ENCODE measurements around the gene ZNF407. TPM values are rescaled to one million over a fixed set of nuclear protein-coding genes. Genes with fewer than 3 reads are reported as not detected.

Gene ZNF407
- total RNA-seq, 1 donor from 2014 or later, result 14.2 TPM

DNA sequence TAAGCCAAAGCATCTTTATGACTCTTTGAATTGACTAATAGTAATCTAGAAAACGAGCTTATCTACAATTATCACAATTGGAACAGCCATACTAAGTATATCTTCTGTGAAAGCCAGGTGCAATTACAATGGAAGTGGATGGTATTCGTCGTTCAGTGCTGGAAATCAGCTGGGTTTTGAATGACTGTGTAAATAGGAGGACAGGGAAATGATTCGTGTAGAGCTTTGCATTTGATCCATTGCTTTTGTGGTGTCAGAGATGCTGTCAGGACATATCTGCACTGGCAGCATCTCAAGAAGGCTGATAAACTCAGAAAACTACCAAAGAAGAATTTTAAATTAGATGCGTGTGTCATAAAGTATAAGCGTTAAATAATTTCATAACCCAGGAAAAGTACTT lies 187.1 kb downstream of the ZNF407 start:
- no peaks in the 10 kb centered on the region for H3K9me3 Mint-ChIP-seq (ENCODE audit: unreplicated experiment)
- H3K27ac Mint-ChIP-seq (ENCODE audit: unreplicated experiment), result no peak overlapping the region
- TF ChIP-seq, protein P1, sequence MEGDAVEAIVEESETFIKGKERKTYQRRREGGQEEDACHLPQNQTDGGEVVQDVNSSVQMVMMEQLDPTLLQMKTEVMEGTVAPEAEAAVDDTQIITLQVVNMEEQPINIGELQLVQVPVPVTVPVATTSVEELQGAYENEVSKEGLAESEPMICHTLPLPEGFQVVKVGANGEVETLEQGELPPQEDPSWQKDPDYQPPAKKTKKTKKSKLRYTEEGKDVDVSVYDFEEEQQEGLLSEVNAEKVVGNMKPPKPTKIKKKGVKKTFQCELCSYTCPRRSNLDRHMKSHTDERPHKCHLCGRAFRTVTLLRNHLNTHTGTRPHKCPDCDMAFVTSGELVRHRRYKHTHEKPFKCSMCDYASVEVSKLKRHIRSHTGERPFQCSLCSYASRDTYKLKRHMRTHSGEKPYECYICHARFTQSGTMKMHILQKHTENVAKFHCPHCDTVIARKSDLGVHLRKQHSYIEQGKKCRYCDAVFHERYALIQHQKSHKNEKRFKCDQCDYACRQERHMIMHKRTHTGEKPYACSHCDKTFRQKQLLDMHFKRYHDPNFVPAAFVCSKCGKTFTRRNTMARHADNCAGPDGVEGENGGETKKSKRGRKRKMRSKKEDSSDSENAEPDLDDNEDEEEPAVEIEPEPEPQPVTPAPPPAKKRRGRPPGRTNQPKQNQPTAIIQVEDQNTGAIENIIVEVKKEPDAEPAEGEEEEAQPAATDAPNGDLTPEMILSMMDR (IDR thresholded peaks at IDR 0.05), result no peak
- H3K4me1 Mint-ChIP-seq (ENCODE audit: unreplicated experiment), result no peaks in the 10 kb centered on the region
- H3K27me3 Mint-ChIP-seq (ENCODE audit: unreplicated experiment), result no peaks in the 10 kb centered on the region
- H3K36me3 Mint-ChIP-seq (ENCODE audit: unreplicated experiment), result peaks cover 5% of the 10 kb centered on the region
- H3K4me3 Mint-ChIP-seq (ENCODE audit: unreplicated experiment), result no peak overlapping the region
- DNase-seq (ENCODE audit: extremely low spot score, unreplicated experiment), result no peak

DNA sequence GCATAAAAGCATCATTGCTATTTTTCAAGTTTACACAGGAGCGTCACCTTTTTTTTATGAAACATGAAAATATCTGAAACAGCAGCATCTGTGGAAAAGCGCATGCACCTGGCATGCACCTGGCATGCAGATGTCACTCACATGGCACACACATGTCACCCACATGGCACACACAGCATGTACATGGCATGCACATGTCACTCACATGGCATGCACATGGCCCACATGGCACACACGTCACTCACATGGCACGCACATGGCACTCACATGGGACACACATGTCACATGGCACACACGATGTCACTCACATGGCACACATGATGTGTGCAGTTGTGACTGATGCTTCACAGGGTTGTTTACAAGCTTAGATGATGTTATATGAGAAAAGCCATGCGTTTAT lies 188.0 kb downstream of the ZNF407 start:
- no peaks in the 10 kb centered on the region for H3K9me3 Mint-ChIP-seq (ENCODE audit: unreplicated experiment)
- TF ChIP-seq, protein P1 (IDR thresholded peaks at IDR 0.05), result no peak
- H3K4me3 Mint-ChIP-seq (ENCODE audit: unreplicated experiment), result no peak overlapping the region

DNA sequence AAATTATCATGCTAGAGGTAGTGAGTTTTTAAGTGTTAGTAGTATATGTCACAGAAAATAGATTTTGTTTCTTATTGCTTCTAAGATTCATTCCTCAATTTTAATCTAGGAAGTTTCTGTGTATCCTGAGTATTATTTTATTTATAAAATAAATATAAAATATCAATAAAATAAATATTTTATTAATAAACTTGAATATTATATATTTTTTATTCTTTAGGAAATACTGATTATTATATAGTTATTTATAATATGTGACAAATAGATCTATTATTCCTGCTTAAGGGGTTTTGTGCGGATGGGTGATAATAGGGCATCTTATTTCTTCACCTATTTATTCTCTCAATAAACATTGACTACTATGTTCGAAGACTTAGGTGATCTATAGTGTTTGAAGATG lies 191.0 kb downstream of the ZNF407 start:
- Mint-ChIP-seq H3K27ac (ENCODE audit: unreplicated experiment) (no peak overlapping the region), H3K9me3 (ENCODE audit: unreplicated experiment) (no peaks in the 10 kb centered on the region), H3K27me3 (ENCODE audit: unreplicated experiment) (no peaks in the 10 kb centered on the region), H3K36me3 (ENCODE audit: unreplicated experiment) (peaks cover 10% of the 10 kb centered on the region), H3K4me1 (ENCODE audit: unreplicated experiment) (peaks cover 11% of the 10 kb centered on the region), H3K4me3 (ENCODE audit: unreplicated experiment) (no peak overlapping the region)
- TF ChIP-seq, protein P1 (IDR thresholded peaks at IDR 0.05), result no peak
- DNase-seq (ENCODE audit: extremely low spot score, unreplicated experiment), result no peak

More for the DNA sequence above, 188.0 kb downstream of the ZNF407 start:
- DNase-seq (ENCODE audit: extremely low spot score, unreplicated experiment), result no peak
- Mint-ChIP-seq H3K27me3 (ENCODE audit: unreplicated experiment) (no peaks in the 10 kb centered on the region), H3K36me3 (ENCODE audit: unreplicated experiment) (peaks cover 8% of the 10 kb centered on the region), H3K27ac (ENCODE audit: unreplicated experiment) (no peak overlapping the region), H3K4me1 (ENCODE audit: unreplicated experiment) (no peaks in the 10 kb centered on the region)

DNA sequence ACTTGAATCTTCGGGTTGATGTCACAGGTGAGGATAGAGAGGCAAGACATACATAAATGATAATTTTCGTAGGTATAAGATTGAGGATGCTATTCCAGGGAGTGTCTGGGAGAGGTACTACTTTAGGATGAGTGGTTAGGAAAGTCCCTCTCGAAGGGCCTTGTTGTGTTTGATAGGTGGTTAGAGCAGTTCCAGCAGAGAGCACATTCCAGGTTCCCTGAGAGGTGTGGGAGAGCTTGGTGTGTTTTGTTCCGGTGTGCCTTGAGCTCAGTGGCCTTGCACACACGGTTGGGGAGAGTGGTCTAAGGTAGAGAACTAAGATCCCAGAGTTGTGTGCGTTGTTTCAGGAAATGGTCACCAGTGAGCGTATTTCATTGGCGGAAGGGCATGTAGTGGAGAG lies 191.4 kb downstream of the ZNF407 start:
- TF ChIP-seq, protein P1 (IDR thresholded peaks at IDR 0.05), result no peak
- Mint-ChIP-seq H3K9me3 (ENCODE audit: unreplicated experiment) (no peaks in the 10 kb centered on the region), H3K4me3 (ENCODE audit: unreplicated experiment) (no peak overlapping the region), H3K4me1 (ENCODE audit: unreplicated experiment) (peaks cover 11% of the 10 kb centered on the region), H3K36me3 (ENCODE audit: unreplicated experiment) (peaks cover 8% of the 10 kb centered on the region), H3K27me3 (ENCODE audit: unreplicated experiment) (no peaks in the 10 kb centered on the region), H3K27ac (ENCODE audit: unreplicated experiment) (no peak overlapping the region)
- DNase-seq (ENCODE audit: extremely low spot score, unreplicated experiment), result no peak

DNA sequence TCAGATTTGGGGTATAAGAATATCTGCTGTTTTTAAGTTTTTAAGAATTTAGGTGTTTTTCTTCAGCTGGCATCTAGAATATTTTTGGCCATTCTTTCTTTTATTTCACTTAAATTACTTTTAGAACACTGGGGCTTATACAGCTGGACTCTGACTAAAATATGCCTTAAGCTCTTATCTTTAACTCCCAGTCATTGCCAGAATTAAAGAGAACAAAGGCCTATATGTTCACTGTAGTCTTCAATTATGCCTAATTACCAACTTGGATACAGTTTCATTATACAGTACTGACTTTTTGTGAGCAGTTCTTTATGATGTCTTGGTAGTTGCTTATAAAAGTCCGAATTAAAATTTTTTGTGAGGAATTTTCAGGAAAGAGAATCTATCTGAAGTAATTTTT lies 192.8 kb downstream of the ZNF407 start:
- Mint-ChIP-seq H3K27me3 (ENCODE audit: unreplicated experiment) (no peaks in the 10 kb centered on the region), H3K27ac (ENCODE audit: unreplicated experiment) (no peak overlapping the region), H3K4me1 (ENCODE audit: unreplicated experiment) (peaks cover 11% of the 10 kb centered on the region), H3K9me3 (ENCODE audit: unreplicated experiment) (no peaks in the 10 kb centered on the region), H3K4me3 (ENCODE audit: unreplicated experiment) (no peak overlapping the region), H3K36me3 (ENCODE audit: unreplicated experiment) (peaks cover 7% of the 10 kb centered on the region)
- TF ChIP-seq, protein P1 (IDR thresholded peaks at IDR 0.05), result no peak
- no peak for DNase-seq (ENCODE audit: extremely low spot score, unreplicated experiment)
